Stimulated activated CD4-positive, alpha-beta T cell treated with anti-CD3 and anti-CD28 coated beads, Interleukin-2, amount 100 ng/mL, for 48 hours (primary cell): Measurements from ENCODE around the gene SAP30BP.

Experiments used
- DNase-seq, 2 donors: peaks; one replicate each; pipeline ENCODE4 v3.0.0-alpha.2; 2020

SAP30BP gene

DNA sequence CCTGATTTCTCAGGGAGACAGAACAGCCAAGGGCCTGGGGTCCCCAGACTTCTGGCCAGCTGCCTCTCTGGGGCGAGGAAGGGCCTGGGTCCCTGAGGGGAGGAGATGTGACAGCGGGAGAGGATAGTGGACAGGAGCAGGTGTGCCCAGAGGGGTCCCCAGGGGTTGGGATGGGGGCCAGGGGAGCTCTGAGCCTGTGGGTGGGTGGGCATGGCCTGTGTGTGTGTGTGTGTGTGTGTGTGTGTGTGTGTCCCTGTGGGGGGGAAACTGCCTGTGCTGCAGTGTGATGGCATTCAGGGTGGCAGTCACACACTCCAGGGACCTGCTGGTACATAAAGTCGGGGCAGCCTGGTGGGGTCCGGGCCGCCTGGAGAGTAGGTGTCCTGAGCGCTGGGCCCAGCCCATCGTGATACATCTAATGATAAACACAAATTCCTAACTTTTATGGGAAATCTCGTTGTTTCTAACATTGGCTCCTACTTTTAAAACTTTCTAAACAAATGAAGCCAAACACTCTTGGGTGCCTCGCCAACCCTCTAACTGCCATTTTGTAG, 55.5 kb downstream of the SAP30BP start:
- no peak for DNase-seq

DNA sequence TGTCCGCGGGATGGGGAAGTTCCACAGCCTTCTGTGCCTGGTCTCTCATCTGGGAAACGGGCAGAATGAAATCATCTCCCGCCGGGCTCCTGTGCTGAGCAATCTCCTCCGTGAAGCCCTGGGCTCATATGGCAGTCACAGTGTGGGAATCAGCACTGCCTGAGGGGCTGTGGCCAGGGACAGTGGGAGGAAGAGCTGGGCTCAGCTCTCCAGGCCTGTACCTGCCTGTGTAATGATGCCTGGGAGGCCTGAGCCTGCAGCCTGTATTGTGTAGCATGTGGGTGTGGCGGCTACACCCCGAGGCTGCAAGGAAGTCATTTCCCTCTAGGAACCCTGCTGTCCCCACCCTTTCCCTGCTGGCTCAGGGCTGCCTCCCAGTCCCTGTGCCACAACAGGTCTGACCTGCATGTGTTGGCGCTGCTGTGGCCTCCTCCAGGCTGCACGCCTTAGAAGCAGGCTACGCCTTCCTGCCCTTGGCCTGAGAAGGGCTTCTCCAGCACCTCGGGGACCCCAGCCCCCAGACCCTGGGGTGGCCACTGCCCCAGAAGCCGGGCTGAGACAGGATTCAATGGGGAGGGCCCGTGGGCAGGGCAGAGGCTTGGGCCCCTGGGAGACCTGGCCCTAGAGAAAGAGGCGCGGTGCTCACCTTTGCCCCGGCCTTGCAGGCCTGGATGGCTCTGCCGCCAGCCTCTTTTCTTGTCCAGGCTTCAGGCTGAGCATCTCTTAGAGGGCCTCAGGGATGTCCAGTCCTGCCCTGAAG, 56.2 kb downstream of the SAP30BP start:
- DNase-seq, result no peak

DNA sequence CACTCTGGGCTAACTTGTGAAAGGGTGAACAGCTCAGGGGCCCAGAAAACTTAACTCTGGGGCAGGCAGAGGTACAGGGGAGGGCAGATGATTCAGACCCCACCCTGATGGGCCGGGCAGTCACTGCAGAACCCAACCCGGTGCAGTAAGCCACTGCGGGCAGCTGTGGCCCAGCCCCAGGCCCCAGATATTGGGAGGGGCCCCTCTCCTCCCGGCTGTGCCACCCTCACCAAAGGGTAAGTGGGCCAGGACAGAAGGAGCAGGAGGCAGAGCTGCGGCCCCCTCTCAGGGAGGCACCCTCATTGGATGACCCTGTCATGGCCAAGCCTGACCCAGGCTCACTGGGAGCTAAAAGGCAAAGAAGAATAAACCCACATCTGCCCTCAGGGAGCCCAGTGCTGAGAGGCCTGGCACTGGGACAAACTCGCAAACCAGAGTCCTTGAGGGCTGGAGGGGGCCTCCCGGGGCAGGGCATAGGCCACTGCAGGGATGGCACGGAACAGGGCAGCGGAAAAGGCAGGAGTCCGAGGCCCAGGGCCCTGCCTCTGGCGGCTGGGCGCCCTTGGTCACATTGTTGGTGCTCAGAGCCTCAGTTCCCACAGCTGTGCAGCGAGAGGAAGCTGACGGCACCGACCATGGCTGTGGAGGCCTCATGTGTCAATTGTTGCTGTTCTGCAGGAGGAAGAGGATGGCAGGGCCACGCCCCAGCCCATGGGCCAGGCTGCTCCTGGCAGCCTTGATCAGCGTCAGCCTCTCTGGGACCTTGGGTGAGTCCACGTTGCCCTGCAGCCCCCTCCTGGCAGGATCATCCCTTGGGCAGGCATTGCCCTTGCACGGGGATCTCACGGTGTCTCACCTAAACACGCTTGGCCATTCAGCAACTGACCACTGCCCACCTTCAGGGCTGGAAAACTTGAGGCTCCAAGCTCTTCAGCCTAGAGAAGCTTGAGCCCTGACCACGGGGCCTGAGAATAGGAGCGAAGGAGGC, 57.2 kb downstream of the SAP30BP start:
- no peak for DNase-seq

DNA sequence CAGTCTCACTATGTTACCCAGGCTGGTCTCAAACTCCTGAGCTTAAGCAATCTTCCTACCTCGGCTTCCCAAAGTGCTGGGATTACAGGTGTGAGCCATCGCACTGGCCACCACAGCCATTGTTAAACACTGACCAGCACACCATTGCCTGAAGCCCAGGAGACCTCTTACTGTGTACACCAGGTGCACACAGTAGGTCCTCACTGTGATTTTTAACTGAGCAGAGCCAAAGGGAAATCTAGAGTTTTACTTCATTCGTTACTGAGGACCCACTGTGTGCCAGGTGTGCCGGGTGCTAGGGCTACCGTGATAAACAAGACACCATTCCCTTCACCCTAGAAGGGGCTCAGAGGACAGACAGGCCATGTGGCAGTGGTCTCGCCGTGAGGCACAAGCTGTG, 58.4 kb downstream of the SAP30BP start:
- no peak for DNase-seq

DNA sequence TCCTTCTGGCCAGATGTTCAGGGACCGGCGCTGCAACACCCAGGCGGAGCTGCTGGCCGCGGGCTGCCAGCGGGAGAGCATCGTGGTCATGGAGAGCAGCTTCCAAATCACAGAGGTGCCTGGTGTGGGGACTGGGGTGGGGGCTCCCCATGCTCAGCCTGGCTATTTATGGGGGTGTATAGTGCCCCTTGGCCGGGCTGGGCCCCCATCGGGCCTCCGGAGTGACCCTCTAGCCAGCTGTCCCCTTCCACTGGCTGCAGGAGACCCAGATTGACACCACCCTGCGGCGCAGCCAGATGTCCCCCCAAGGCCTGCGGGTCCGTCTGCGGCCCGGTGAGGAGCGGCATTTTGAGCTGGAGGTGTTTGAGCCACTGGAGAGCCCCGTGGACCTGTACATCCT, 60.3 kb downstream of the SAP30BP start:
- DNase-seq, result no peak

DNA sequence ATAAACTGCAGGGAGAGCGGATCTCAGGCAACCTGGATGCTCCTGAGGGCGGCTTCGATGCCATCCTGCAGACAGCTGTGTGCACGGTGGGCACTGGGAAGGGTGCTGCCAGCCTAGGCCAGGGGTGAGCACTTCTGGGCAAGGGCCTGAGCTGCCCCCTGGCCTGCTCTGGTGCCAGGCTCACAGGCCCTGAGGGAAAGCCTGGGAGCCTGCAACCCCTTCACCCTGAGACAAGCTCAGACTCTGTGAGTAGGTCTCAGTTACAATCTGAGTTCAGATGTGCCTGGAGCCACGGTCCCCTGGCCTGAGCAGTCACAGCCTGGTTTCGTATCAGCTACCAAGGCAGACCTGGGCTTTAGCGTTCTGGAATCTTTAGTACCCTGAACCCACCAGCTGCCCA, 62.2 kb downstream of the SAP30BP start:
- DNase-seq, result no peak

DNA sequence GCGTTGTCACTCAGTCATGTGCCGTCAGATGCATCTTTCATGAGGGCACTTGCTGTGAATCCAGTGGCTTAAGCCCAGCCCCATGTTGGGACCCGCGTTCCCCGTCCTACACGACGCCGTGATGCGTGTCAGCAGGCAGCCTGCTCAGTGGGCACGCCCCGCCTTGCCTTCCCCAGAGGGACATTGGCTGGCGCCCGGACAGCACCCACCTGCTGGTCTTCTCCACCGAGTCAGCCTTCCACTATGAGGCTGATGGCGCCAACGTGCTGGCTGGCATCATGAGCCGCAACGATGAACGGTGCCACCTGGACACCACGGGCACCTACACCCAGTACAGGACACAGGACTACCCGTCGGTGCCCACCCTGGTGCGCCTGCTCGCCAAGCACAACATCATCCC, 62.9 kb downstream of the SAP30BP start:
- no peak for DNase-seq

DNA sequence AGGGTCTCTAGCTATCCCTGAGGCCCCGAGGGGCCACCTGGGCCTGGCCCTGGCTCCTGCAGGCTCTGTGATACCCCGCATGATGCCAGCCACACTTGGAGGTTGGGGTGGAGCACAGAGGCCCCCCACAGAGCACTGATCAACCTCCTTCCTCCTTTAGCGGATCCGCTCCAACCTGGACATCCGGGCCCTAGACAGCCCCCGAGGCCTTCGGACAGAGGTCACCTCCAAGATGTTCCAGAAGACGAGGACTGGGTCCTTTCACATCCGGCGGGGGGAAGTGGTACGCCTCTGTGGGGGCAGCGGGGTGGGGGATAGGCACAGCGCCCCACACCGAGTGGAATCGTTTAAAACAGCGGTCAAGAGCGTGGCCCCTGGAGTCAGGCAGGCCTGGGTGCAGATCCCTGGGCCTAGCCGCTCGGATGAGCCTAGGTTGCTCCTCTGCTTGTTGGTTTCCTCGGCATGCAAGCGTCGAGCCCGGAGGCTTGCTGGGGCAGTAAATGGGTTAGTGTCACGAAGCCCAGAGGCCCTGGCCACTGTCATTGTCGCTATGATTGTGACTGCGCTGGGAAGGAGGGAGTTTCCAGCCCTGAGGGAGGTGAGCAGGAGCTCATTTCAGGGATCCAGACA, 64.1 kb downstream of the SAP30BP start:
- DNase-seq, result no peak

DNA sequence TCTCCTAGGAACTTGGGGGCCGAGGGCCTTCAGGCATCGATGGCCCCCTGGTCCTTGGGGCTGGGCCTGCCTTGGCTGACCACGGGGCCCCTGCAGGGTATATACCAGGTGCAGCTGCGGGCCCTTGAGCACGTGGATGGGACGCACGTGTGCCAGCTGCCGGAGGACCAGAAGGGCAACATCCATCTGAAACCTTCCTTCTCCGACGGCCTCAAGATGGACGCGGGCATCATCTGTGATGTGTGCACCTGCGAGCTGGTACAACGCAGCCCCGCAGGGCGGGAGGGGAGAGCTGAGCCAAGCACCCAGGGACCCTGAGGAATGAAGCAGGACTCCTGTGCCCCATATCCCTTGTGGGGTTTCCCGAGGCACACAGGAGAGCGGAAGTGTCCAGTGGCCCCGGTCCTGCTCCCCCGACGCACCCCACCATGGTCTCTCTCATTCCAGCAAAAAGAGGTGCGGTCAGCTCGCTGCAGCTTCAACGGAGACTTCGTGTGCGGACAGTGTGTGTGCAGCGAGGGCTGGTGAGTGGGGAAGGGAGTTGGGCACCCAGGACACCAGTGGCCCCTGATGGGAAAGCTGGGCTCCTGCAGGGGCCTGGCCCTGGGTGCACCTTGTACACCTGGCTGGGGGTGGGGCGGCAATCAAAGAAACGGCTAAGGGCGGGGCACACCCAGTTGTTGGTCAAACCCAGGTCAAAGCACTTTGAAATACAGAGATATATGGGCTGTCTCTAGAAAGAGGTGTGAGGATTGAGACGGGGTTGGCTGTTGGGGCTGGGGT, 64.8 kb downstream of the SAP30BP start:
- DNase-seq, result no peak

DNA sequence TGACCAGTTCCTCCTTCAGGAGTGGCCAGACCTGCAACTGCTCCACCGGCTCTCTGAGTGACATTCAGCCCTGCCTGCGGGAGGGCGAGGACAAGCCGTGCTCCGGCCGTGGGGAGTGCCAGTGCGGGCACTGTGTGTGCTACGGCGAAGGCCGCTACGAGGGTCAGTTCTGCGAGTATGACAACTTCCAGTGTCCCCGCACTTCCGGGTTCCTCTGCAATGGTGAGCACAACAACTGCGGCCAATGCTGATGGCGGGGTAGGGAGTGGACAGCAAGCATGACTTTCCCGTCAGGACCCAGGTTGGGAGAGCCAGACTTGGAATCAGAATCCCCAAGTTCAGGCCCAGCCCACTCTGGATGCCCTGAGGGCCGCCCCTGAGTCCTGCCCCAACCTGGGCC, 66.3 kb downstream of the SAP30BP start:
- DNase-seq, result no peak

DNA sequence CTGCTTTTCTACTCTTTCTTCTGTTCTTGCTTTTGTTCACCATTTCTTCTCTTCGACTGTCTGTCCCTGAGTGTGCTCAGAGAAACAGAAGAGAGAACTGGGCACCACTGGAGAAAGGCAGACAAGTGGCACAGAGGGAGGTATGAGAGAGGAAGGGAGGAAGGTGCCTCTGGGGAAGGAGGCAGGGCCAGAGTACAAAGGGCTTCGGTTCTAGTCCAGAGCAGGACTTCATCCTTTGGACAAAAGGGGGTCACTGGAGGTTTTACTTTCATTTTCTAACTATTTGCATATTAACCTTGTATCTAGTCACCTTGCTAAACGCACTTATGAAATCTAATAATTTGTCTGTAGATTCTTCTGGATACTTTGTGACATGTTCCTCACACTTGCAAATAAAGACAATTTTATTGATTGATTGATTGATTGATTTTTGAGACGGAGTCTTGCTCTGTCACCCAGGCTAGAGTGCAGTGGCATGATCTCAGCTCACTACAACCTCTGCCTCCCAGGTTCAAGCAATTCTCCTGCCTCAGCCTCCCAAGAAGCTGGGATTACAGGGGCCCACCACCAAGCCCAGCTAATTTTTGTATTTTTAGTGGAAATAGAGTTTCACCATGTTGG, 67.6 kb downstream of the SAP30BP start:
- DNase-seq, result no peak

DNA sequence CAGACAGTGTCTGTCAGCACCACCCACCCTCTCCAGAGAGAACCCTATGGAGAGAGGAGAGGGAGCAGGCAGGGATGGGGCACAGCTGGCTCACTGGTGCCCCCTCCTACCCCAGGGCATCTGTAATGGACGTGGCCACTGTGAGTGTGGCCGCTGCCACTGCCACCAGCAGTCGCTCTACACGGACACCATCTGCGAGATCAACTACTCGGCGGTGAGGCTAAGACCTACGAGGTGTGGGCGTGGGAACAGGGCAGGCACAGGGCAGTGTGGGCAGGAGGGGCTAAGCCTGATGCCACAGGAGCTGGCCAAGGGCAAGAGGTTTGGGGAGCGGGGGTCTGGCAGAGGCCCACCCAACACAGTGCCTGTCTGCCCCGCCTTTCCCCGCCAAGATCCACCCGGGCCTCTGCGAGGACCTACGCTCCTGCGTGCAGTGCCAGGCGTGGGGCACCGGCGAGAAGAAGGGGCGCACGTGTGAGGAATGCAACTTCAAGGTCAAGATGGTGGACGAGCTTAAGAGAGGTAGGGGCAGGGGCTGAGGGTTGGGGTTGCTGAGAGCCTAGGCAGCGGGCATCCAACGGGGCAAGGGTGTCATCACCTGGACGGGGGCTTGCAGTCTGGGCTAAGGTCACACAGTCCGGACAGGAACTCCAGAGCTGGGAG, 69.2 kb downstream of the SAP30BP start:
- no peak for DNase-seq

DNA sequence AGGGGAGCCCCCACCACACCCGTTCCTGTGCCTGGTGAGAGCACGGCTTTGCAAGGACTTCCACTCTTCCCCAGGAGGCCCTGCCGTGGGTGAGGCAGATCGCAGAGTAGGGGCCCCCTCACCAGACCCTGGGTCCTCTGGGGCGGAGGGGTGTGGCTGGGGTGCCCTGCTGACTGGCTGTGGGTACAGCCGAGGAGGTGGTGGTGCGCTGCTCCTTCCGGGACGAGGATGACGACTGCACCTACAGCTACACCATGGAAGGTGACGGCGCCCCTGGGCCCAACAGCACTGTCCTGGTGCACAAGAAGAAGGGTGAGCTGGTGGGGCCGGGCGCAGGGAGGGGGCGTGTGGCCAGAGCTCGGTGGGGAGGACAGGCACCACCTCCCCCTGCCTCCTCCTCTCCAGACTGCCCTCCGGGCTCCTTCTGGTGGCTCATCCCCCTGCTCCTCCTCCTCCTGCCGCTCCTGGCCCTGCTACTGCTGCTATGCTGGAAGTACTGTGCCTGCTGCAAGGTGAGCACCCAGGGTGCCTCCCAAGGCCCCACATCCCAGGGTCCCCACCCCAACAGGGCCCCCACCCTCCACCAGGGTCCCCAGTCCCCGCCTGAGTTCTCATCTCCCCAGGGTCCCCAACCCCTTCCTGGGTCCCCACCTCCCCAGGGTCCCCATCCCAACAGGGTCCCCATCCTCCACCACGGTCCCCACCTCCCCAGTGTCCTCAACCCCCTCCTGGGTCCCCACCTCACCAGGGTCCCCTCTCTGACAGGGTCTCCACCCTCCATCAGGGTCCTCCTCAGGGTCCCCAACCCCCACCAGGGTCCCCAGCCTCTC, 70.2 kb downstream of the SAP30BP start:
- DNase-seq, result no peak

DNA sequence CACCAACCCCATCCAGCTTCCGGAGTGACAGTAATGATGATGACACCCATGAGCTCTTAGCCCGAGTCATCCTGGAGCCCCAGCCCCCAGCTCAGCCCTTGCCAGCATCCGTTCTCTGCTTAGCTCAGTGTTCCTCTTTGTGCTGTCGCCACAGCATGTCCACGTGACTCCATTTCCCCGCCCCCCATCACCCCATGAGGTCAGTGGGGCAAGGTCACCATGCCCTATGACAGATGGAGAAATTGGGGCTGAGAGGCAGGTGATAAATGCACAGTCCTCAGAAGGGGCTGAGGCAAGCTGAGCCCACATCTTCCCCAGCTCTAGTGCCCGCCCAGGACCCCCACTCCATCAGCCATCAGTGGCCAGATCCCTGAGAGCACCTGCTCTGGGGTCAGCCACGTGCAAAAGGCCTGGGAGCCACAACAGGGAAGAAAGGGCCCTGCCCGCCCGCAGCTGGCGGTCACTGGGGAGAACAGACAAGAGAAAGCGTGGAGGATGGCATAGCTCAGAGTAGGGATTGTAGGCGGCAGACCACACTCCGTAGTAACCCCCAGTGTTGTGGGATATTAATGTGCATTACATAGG, 71.2 kb downstream of the SAP30BP start:
- no peak for DNase-seq

DNA sequence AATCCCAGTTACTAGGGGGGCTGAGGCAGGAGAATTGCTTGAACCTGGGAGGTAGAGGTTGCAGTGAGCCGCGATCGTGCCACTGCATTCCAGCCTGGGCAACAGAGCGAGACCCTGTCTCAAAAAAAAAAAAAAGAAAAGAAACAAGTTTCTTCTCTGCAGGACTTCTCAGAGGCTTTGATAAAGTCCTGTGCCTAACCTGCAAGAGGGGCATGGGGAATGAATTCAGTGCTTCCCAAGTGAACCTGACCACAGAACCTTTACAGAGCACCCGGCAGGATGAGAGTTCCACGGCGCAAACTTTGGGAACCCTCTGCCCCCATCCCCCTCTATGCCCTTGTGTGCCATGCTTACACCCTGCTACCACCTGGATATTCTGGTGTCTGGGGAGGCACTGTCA, 72.0 kb downstream of the SAP30BP start:
- no peak for DNase-seq

DNA sequence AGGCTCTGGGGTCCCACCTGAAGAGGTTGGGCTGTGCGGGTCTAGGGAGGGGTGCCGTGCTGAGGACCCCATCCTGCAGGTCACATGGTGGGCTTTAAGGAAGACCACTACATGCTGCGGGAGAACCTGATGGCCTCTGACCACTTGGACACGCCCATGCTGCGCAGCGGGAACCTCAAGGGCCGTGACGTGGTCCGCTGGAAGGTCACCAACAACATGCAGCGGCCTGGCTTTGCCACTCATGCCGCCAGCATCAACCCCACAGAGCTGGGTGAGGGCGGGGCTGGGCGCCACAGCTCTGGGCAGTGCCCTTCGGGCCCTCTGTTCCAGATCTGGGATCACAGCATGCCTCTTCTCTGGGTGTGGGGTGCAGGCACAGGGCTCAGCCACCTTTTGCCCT, 72.7 kb downstream of the SAP30BP start:
- no peak for DNase-seq

DNA sequence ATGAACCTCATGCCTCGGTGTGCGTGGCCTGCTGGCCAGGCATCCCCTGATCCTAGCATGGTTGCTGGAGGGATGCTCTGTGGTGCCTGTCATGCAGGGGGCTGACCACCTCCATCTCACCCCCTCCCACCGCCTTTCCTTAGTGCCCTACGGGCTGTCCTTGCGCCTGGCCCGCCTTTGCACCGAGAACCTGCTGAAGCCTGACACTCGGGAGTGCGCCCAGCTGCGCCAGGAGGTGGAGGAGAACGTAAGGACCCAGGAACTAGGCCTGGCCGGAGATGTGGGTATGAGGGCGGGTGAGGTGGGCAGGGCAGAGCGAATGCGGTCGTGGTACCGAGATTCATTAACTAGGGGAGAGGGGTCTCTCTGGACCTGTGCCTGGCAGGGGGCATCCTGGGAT, 73.1 kb downstream of the SAP30BP start:
- no peak for DNase-seq

DNA sequence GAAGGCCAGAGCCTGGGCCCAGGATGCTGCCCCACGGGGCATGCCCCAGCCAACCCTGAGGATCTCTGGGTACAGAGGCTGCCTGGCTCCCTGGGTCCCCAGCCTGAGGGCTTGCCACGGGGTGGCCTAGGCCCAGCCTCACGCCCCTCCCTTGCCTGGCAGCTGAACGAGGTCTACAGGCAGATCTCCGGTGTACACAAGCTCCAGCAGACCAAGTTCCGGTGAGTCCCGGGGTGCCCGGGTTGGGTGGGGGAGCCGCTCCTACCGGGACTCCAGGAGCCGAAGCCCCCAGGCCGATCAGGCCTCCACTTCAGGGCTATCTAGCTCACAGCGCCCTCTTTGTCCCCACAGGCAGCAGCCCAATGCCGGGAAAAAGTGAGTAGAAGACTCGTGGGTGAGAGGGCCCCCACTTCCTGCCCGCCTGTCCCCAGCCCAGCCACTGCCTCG, 73.5 kb downstream of the SAP30BP start:
- no peak for DNase-seq

DNA sequence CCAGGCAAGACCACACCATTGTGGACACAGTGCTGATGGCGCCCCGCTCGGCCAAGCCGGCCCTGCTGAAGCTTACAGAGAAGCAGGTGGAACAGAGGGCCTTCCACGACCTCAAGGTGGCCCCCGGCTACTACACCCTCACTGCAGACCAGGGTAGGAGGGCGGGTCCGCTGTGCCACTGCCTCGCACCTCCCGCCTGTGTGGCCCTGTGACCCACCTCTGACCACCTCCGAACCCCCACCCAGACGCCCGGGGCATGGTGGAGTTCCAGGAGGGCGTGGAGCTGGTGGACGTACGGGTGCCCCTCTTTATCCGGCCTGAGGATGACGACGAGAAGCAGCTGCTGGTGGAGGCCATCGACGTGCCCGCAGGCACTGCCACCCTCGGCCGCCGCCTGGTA, 75.2 kb downstream of the SAP30BP start:
- DNase-seq, result no peak

DNA sequence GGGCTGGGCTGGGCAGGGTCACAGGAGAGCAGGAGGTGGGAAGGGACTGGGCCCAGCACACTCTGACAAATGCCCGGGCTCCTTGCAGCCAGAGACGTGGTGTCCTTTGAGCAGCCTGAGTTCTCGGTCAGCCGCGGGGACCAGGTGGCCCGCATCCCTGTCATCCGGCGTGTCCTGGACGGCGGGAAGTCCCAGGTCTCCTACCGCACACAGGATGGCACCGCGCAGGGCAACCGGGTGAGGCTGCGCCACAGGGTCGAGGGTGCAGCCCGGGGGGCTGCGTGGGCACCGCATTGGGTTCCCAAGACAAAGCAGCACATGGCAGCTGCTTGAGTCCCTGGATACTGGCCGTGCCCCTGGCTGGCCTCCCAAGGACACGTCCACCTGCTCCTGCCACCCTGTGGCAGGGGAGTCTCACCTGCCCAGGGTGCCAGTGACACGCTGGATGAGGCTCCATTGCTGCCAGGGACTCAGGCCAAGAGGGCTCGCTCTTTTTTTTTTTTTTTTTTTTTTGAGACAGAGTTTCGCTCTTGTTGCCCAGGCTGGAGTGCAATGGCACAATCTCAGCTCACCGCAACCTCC, 76.6 kb downstream of the SAP30BP start:
- DNase-seq, result no peak
